HG03565 (cell line): ENCODE data around the gene ATP11C.

ENCODE experiments used
- ATAC-seq: cut with Tn5 transposase; IDR thresholded peaks from one replicate; pipeline ENCODE4 v1.9.1; 2021; ENCODE audit warnings: mild to moderate bottlenecking, moderate library complexity; ENCODE audit not compliant: unreplicated experiment

Gene ATP11C

DNA sequence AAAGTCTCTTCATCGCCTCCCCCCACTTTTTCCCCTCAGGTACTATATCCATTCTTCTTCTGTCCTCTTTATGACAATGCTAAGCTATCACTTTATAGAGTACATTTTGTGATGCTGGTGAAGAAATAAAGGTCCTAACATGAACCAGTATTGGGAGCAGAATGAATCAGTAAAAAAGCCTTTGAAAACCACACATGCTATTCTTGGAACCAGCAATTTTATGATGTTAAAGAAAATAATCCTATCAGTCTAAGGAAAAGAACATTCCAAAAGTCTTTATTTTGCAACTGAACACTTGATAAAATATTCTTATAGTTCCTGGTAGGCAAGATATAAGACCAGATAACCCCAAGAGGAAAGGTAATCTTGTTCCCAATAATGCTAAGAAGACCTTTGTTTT is 117.1 kb downstream of the ATP11C start:
- no peak for ATAC-seq

DNA sequence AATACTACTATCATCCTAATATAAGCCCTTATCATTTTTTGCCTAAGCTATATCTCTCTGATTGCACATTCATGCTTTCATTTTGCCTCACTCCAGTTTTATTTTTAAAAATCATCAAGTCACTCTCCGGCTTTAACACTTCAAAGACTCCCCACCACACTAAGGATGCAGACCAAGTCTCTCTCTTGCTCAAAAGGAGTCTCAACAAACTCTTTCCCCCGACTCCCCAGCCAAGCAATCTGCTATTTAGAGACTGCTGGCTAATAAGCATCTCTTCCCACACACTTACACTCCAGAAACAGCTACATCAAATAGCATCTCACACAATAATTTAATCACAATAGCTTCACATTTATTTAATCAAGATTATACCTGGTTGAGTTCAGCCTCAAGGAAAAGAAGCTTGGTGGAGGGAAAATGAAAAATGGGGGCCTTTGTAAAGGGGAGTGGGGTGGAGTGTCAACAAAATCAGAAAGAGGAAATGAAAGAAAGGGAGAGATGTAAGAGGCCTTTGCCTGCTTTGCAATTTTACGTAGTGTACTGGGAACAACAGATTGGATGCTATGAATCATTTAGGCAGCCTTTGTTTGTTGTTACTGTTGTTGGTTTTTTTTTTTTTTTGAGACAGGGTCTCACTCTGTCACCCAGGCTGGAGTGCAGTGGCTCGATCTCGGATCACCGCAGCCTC is 120.8 kb downstream of the ATP11C start:
- no peak for ATAC-seq

DNA sequence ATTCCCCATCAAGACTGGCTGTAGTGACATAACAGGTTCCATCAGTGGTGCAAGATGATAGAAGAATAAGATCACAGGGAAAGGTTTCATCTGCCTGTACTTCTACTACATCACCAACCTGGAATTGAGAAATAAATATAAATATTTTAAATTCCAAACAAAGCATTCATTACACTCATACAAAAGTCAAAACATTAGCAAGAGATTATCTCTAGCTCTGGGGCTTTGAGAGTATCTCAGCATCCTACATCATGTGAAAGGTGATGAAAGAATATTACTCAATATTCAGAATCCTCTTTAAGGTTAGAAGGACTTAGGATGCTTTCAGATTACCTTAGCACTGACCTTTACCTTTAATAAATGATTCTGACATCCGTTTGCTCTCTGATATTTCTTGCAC is 128.4 kb downstream of the ATP11C start:
- no peak for ATAC-seq

DNA sequence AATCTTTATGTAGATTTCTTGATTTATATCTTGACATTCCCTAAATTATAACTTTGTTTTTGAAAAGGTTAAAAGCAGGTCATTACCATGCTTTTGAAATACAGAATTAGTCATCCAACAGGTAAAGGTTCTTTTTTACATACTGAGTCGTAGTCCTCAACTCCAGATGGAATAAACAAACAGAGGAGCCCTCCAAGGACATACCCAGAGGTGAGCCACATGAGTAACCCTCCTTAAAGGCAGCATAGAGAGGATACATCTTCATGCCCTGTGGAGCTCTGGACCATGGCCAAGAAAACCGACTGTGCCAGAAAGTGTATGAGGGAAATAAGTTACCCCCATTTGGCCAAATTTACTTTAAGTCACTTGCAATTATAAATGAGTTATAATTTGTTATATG is 129.6 kb downstream of the ATP11C start:
- no peak for ATAC-seq

DNA sequence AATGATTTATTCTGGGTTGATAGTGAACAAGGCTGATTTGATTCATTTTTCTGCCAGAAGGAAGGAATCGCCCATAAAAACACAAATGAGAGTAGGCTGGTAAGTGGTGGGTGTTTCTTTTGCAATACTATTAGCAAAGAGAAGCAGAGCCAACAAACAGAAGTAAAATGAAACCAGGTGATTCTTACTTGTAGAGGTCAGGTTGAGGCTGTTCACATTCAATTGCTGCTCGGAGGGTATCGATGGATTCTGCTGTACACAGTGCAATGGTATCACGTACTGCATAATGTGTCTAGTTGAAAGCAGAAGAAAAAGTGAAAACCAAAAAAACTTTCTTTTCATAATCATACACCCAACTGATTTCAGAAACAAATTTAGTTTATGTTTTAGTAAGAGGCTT is 130.8 kb downstream of the ATP11C start:
- ATAC-seq: no peak

DNA sequence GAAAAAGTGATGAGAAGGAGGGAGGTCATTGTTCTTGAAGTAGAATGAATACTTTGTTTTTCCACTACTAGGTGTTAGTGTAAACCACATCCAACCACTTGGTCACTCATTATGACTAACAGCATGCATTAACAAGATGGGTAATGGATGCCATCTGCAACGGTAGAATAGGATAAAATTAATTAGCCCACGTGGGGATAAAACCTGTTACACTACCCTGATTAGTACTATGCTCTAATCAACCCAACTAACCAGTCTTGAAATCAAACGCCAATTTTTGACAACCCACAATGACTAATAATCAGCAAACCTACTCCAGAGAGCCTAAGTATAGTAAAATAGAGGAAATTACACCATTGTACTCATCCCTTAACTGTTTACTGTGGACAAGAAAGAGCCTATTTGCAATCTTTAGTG is 131.4 kb downstream of the ATP11C start:
- peak; percentile 68 for ATAC-seq

DNA sequence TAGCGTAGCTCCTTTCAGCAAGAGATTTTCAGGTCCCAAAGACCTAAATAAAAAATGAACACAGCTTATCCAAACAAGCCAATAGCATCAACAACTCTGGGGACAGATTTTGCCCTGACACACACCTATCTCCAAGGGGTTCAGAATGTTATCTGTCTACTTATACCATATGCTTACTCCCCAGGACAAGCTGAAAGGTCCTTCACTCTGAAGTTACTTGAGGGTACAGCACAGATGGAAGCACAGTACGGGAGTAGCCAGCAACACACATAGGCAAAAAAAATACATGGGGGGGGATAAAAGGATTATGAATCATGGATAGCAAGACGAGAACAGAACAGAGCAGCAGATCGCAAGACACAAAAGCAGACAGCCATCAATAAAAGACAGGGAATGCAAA is 134.2 kb downstream of the ATP11C start:
- ATAC-seq: no peak

DNA sequence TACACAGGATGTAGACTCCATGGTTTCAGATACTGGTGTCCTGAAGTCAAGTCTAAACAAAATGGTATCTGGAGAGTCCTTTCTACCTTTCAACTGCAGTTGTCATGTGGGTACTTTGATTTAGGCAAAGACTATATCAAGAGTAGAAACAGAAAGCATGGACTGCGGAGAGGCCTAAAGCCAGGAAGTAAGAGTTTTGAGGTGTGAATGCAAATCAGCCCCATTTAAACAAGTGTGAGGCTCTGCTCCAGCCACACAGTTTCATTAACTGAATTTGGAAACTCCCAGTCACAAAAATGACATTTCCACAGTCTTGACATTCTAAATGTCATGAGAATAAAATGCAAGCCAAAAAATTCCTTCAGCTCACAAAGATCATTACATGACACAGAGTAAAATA is 137.7 kb downstream of the ATP11C start:
- peak; percentile 100 for ATAC-seq

DNA sequence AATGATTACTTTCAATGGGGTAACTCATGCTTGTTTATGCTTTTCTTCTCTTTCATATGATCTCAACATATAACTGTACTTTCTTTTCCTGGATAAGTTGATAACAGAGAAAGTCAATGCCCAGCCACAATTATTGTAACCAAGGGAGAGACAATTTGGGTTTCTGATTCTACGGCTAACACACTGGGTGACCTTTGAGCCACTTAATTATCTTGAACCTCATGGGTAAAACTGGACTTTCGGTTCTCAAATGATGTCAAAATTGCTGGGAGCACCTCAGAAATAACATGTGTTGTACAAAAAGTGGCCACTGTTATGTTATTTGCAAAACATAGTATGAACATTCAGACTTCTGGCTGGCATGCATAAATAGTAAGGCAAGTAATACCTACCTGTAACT is 145.3 kb downstream of the ATP11C start:
- ATAC-seq: no peak

DNA sequence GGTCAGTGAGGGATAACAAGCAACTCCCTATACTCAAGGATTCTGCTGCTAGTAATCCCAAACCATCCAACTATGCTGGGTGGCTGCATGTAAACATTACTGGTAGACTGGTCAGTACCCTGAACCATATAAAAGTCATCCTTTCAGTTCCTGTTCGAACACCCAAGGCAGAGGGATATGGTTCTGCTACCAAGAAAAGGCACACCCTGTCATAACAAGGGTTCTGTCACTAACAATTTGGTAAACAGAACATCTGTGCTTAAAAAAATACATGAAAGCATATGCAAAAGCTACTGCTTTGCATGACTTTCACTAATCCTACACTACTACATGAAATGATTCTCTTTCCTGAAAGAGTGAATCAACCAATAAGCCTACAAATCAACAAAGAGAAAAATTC is 148.0 kb downstream of the ATP11C start:
- peak; percentile 95 for ATAC-seq

DNA sequence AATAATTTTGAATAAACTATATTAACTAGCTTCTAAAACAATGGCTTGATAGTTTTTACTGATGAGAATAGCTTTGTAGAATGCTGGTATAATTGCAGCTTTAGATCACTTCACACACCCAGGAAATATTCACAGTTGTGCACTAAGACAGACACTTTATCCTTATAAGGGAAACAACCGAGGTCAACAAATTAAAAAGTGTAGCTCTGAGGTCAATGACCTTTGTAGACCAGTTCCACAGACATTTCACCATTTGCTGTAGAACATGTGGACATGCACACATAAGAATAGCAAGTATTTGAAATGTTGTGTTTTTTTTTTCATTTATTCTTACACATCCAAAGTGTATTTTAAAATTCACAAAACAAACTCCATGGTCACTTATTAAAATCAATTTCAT is 148.9 kb downstream of the ATP11C start:
- ATAC-seq: no peak

DNA sequence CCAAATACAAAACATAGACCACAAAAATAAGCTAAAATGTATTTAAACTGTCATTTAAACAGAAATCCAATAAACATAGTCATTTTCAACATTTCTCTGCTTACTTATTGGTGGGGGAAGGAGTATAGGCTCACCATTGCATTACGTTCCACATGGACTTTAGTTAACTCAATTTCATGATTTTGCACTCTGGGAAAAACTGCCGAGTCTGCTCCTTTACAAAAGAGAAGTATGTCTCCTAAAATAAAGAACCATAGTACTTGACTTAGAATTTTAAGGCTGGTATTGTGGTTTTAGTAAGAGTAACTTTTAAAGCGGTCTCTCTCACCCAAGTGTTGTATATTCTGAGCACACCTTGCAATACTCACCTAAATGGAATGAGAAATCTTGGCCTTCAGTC is 149.8 kb downstream of the ATP11C start:
- ATAC-seq: no peak

DNA sequence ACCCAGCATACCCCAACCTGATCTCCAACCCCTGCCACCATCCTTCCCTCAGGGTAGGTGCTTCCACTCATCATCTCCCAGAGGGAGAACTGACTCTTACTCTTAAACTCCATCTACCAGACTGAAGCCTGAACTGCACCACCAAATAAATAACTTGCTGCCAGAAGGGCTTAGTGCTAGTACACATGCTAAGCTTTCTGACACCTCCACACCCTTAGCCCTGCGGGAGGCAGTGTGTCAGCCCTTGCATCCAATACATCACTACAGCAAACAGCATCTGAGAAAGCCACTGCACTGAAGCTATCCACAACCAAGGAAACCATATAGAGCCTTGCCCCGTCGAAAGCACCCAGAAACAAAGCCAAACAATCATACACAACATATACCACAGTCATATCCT is 156.3 kb downstream of the ATP11C start:
- no peak for ATAC-seq

DNA sequence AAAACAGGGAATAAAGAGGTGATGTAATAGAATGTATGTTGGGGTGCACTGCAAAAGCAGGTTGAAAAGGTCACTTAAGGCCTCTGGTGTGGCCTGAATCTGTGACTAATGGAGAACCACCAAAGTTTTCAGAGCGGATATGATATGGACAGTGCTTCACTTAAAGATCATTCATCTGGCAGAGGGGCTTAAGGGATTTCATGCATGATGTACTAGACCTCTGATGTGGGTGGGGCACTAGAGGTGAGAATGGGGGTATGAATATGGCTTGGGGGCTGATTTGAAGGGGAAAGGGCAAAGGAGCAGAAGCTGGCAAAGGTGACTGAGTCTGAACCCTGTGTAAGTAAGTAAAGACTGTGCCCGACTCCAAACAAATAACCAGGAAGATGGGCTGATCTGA is 162.5 kb downstream of the ATP11C start:
- no peak for ATAC-seq

DNA sequence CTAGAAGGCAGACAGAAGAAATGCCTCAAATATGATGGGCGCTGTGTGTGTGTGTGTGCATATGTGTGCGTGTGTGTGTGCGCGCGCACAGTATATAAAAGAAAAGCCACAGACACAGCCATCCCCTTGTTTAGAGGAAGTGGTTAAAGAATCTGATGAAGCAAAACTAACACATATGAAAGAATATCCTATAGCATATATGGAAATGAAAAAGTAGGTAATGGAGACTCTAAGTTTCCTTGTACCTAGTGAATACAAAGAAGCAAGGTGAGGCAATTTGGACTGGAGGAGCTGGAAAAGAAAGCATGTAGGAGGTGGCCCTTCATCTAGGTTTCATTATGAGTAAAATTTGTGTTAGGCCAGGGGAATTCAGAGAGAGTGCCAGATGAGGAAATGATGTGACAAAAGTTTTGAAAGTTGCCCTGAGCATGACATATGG is 166.3 kb downstream of the ATP11C start:
- peak; percentile 66 for ATAC-seq

DNA sequence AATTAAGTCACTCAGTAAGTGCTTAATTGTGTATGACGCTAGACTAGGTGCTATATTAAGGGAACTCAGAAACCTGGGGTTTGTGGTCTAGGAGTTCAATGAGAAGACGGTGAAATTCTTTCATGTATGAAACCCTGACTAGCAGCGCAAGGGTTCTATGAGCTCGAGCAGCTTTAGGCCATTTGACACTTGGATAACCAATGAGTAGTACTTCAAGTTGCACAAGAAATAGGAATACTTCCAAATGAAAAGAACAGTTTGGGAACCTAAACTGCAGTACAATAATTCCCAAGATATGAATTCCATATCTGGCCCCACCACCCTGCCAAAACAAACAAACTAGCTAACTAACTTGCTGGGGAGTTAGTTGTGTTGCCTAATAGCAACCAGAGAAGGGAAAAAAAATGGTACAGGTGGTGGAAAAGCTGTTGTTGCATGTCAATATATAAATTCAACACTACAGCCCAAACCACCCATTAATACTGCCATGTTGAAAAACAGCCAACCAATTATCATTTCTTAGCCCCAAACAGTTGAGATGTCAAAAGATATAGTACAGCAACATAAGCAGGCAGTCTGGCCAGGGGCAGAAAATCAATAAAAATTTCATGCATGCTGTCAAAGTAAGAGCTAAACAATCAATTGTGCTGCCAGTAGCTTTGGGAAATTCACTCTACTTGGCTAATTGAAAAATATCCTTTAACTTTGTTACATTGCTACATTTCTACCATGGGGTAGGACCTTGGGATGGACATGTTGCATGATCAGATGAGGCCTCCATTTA is 170.3 kb downstream of the ATP11C start:
- peak; percentile 54 for ATAC-seq

DNA sequence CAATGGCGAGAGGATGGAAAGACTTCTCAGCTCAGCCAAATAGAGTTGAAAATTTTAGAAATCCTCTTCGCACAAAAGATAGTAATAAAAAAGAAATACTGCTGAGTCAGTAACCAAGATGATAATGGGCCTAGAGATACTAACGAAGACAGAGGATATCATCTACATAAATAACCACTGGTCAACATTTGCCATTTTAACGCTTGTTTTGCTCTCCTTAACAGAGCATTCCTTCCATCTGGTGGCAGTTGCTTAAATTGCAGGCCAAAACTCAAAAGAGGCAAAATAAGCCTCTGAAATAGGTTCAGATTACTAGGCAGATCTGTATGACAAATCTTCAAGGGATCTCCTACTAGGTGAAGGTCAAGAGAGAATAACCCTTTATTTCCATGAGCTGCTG is 173.2 kb downstream of the ATP11C start:
- no peak for ATAC-seq

DNA sequence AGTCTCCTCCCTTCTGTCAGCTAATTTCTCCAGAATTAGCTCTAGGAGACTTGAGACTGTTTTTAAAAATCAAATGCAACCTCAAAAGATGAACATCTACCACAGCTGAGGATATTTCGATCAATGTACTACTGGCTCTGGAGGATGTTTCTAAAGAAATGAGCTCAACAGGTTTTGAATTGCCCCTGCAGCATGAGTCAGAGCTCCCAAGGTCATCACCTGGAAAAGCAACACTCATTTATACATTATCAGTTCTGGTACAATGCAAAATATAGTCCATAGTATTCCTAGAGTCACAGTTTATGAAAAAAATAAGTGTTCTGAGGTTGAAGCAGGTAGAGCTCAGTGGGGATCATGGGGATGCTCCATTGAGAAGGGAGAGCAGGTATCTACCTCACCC is 174.0 kb downstream of the ATP11C start:
- ATAC-seq: no peak

DNA sequence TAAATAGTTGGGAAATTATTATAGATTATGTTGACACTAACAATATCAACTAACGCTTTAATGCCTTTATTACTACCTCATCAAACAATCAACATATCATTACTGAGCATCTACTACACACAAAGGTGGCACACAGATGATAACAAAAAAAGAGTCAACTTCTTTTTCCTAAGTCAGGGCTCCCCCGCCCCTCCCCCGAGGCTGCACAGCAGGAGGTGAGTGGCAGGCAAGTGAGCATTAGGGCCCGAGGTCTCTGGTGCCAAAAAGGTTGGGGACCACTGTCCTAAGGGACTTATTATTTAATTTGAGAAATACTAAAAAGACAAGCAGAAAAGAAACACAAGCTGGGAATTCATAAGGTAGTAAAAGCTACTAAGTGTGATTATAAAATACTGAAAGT is 174.6 kb downstream of the ATP11C start:
- ATAC-seq: no peak

DNA sequence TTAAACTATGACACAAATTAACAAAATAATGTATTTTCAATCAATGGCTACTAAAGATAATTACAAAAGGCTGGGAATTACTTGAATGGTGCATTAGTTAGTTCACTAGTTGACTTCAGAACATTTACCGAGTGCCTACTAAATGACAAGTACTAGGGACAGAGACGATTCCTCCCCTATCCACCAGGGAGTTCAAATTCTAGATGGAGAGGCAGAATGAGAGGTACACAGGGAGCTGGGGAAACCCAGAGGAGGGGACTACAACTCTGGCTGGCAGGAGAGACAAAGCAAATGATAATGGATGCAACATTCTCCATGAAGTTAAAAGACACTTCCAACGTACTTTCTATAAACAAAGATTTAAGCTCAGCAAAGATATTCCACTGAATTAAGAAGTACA is 181.8 kb downstream of the ATP11C start:
- no peak for ATAC-seq

DNA sequence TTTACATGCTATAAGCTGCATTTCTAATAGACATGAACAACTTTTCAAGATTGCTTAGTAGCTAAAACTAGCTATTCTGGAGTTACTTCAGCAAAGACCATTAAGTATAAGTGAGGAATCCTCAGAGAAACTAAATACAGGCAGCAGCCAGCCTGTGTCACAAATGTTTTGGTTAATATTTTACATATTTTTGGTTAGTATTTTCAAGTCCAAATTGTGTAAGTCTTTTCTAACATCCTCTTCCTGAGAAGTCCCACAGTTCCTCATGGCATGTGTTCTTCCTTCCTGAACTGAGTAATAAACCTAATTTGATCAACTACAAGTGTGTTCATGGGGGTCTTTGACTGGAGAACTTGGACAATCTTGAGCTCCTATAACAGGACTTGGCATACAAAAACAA is 182.5 kb downstream of the ATP11C start:
- no peak for ATAC-seq

DNA sequence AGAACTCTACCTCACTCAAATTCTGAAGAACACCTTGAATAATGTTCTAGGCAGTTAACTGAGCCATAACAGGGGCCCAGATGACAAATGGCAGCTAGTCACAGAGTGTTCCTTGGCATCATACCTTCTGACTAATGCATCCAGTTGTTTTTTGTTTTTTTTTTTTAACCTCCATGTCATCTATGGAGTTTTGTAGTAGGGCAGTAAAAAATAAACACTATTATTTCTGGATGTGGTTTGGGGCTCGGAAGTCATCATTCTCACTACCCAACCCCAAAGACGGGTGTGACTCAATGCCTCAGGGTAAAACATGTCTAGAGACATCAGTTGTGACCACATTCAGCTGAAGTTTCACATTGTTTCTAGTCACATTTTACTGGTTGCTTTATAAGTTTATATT is 193.7 kb downstream of the ATP11C start:
- peak; percentile 94 for ATAC-seq

DNA sequence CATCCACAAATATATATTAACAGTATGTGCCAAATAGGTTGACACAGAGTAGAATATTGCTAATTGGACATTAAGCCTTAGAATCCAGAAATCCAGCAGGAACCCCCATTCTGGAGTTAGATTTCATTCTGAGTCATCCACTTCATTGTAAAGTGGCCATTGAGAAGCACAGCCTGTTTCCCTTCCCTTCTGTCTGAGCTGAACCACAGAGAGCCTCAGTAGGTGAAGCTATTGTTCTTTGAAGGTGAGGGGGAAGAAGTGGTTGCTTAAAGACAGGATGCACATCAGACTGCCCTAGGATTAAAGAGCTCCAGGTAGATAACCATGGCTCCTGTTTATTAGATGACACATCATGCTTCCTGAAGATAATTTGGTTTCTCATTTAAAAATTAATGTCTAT is 194.3 kb downstream of the ATP11C start:
- peak; percentile 44 for ATAC-seq
